Nephron progenitor cell (in vitro differentiated cells): ENCODE measurements around the gene SETD7.
A peak's percentile ranks its signal among the peaks of the same experiment; 100 is the strongest.

Experiments used
- DNase-seq: peaks from one replicate; pipeline ENCODE4 v3.0.0; 2021
- H3K27ac Mint-ChIP-seq: 2 replicates; pipeline ENCODE4 v1.8.0; 2021; ENCODE audit warnings: mild to moderate bottlenecking, moderate library complexity, mixed read lengths
- H3K27me3 Mint-ChIP-seq: 2 replicates; pipeline ENCODE4 v1.8.0; 2021; ENCODE audit warnings: mild to moderate bottlenecking, low read depth, mixed read lengths; ENCODE audit not compliant: poor library complexity
- H3K36me3 Mint-ChIP-seq: 2 replicates; pipeline ENCODE4 v1.8.0; 2021; ENCODE audit warnings: low read depth, mixed read lengths
- H3K4me1 Mint-ChIP-seq: 2 replicates; pipeline ENCODE4 v1.8.0; 2021; ENCODE audit warnings: mixed read lengths
- H3K4me3 Mint-ChIP-seq: 2 replicates; pipeline ENCODE4 v1.8.0; 2021; ENCODE audit warnings: mild to moderate bottlenecking, moderate library complexity, mixed read lengths
- H3K9me3 Mint-ChIP-seq: 2 replicates; pipeline ENCODE4 v1.8.0; 2021; ENCODE audit warnings: mild to moderate bottlenecking, moderate library complexity, mixed read lengths
- CTCF ChIP-seq: fragments of 200-600 bp; sonication (generic); IDR thresholded peaks from 2 replicates; pipeline ENCODE4 v1.5.0; 2021; ENCODE audit warnings: antibody characterized with exemption

The SETD7 gene

GRCh38 chr4:139530833-139531427 is 25.1 kb downstream of the SETD7 start:
- Mint-ChIP-seq H3K4me1 (peaks cover 53% of the 10 kb centered on the region), H3K27ac (peak overlapping the region; percentile 68), H3K36me3 (peaks cover 47% of the 10 kb centered on the region), H3K27me3 (no peaks in the 10 kb centered on the region), H3K4me3 (no peak overlapping the region), H3K9me3 (no peaks in the 10 kb centered on the region)
- peak; percentile 56 for TF ChIP-seq CTCF
- DNase-seq: peak; percentile 72

- DNase-seq: no peak
- Mint-ChIP-seq H3K36me3 (peaks cover 51% of the 10 kb centered on the region), H3K9me3 (no peaks in the 10 kb centered on the region), H3K4me3 (no peak overlapping the region), H3K27ac (no peak overlapping the region), H3K4me1 (peaks cover 44% of the 10 kb centered on the region), H3K27me3 (no peaks in the 10 kb centered on the region)
- TF ChIP-seq CTCF: no peak
These were observed 27.5 kb downstream of the SETD7 start for GRCh38 chr4:139528377-139529005.

GRCh38 chr4:139526928-139527327 is 29.1 kb downstream of the SETD7 start:
- TF ChIP-seq CTCF: no peak
- no peak overlapping the region for H3K4me3 Mint-ChIP-seq
- H3K36me3 Mint-ChIP-seq: peaks cover 61% of the 10 kb centered on the region
- peaks cover 43% of the 10 kb centered on the region for H3K4me1 Mint-ChIP-seq
- no peak for DNase-seq
- H3K27me3 Mint-ChIP-seq: no peaks in the 10 kb centered on the region
- H3K9me3 Mint-ChIP-seq: no peaks in the 10 kb centered on the region
- no peak overlapping the region for H3K27ac Mint-ChIP-seq

- TF ChIP-seq CTCF: no peak
- Mint-ChIP-seq H3K4me1 (peaks cover 32% of the 10 kb centered on the region), H3K27me3 (no peaks in the 10 kb centered on the region), H3K9me3 (no peaks in the 10 kb centered on the region), H3K27ac (no peak overlapping the region), H3K36me3 (peaks cover 67% of the 10 kb centered on the region), H3K4me3 (no peak overlapping the region)
- DNase-seq: no peak
These were observed 30.6 kb downstream of the SETD7 start for GRCh38 chr4:139525414-139525813.

GRCh38 chr4:139524062-139524631 is 31.9 kb downstream of the SETD7 start:
- DNase-seq: no peak
- peaks cover 29% of the 10 kb centered on the region for H3K4me1 Mint-ChIP-seq
- no peak overlapping the region for H3K4me3 Mint-ChIP-seq
- no peak for TF ChIP-seq CTCF
- peak overlapping the region; percentile 74 for H3K27ac Mint-ChIP-seq
- H3K36me3 Mint-ChIP-seq: peaks cover 74% of the 10 kb centered on the region
- H3K9me3 Mint-ChIP-seq: no peaks in the 10 kb centered on the region
- H3K27me3 Mint-ChIP-seq: no peaks in the 10 kb centered on the region
